ENCODE results near the gene STXBP3.

GRCh38 chr1:108830119-108831008 is 83.9 kb downstream of the STXBP3 start:
- TF ChIP-seq CTCF (IDR thresholded peaks at IDR 0.05) (no peak), POLR2A (IDR thresholded peaks at IDR 0.05) (no peak)
